Stimulated activated CD4-positive, alpha-beta T cell treated with anti-CD3 and anti-CD28 coated beads, Interleukin-4, amount 100 ng/mL, for 4 hours (primary cell): Measurements from ENCODE around the gene RNF149.
A peak's percentile ranks its signal among the peaks of the same experiment; 100 is the strongest.
"Not testable (repeated sequence)": the region's sequence is repeated elsewhere in the genome, so short reads cannot be mapped to it uniquely, and the experiment has no call there.

Experiments
- DNase-seq, 2 experiments: peaks; one replicate each; pipeline ENCODE4 v3.0.0-alpha.2; 2020

The RNF149 gene, protein sequence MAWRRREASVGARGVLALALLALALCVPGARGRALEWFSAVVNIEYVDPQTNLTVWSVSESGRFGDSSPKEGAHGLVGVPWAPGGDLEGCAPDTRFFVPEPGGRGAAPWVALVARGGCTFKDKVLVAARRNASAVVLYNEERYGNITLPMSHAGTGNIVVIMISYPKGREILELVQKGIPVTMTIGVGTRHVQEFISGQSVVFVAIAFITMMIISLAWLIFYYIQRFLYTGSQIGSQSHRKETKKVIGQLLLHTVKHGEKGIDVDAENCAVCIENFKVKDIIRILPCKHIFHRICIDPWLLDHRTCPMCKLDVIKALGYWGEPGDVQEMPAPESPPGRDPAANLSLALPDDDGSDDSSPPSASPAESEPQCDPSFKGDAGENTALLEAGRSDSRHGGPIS

DNA sequence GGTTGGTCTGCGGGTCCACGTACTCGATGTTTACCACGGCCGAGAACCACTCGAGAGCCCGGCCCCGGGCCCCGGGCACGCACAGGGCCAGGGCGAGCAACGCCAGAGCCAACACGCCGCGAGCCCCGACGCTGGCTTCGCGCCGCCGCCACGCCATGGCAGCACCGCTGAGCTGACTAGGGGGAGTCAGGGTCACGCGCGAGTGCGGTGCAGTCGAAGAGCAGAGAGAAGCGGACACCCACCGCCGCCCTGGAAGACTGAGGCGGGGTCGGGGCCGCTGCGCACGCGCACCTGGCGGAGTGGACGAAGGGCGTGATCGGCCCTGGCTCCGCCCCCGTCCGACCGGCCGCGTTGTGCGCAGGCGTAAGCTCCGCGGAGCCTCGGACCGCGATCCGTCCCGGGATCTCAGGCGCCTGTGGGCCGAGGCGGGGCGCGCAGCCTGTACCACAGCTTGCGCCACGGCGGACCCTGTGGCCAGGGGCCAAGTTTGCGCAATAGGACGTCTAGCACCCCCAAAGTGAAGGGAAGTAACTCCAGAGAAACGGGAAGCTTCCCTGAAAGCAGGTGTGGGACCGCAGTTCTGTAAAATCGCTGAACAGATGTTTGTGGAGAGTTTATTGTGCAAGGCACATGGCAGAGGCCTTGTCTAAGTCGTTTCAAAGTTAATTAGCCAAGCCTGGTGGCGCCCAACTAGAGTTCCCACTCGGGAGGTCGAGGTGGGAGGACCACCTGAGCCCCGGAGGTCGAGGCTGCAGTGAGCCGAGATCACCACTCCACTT is at the start of gene RNF149:
Gene RNF149 (minus strand): TSS at position 270 of the 779 bp plus-strand sequence. CDS start 113 bp downstream, at position 157.
- peak; percentile 88 to 93 for DNase-seq

DNA sequence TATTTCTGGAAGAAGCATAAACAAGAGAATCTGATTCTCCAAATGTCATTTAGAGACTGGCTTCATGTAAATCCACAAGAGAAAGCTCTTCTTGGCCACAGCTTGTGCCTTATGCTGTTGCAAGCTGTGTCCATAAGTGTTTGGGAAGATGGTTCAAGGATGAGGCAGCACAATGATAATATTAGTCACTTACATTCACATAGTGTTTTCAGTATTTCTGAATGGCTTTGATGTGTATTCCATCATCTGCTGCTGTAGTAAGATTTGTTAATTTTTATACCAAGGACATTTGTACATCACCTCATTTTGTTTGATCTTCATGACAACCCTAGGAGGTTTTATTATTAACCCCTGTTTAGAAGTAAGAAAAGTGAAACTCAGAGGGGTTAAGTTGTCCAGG is 48.9 kb upstream of the RNF149 start:
- DNase-seq: no peak

DNA sequence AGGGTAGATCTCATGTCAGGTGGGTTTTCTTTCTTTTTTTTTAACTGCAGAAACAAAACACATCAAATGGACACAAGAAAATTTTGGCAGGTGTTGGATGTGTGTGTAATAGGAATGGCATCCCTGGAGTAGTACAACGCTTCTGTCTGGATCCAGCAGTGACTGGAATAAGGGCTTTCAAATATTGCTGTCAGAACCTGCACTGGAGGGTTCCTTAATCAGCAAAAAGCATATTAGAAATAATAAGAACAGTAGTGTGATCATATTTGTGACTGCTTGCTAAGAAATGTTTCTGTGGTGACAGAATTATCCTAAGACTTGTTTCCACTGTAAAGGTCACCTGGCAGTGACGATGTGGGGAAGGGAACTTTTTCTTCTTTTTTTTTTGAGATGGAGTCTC is 48.0 kb upstream of the RNF149 start:
- DNase-seq: no peak

DNA sequence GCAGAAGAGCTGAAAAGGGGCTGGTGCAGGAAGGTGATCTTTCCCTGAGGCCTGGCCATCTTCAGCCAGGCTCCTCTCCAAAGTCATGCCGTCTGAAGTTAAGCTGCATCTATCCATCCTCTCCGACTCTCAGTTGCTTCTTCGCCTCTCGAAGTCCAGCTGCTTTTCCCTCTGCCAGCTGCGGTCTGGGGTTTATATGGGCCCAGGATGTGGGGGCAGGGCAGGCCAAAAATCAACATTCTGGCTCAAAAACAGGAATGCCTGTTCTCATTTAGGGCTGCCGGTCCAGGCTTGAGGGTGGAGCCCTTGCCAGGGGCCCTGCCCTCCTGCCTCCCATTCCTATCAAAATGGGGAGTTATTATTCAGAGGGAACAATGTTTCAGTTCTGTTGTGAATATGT is 47.6 kb upstream of the RNF149 start:
- DNase-seq: no peak

DNA sequence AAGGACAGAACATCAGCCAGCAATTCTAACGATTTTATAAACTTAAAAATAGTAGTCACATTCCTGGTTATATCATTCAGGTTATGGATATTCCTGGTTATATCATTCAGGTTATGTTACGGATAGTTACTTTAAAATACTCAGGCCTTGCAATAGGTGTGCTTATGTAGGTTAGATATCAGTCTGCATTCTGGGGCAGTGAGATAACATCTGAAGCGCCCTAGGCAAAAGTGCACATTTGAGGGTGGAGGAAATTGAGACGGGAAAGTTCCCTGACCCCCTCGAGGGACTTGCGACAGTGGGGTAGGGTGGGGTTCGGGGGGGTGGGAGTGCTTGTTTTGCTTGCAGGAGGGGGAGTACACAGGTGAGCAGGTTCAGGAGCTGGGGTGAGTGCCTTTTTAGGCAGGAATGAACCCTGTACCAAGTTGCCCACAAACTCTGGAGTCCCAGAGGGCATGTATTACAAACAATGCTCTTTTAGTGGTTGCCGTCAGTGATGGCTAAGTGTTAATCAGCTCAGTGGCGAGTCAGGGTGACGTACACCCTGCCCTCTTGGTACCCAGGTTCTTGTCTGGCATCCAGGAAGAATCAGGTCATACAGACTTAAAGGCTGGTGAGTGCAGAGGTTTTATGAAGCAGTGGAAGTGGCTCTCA is 47.0 kb upstream of the RNF149 start:
- no peak for DNase-seq

DNA sequence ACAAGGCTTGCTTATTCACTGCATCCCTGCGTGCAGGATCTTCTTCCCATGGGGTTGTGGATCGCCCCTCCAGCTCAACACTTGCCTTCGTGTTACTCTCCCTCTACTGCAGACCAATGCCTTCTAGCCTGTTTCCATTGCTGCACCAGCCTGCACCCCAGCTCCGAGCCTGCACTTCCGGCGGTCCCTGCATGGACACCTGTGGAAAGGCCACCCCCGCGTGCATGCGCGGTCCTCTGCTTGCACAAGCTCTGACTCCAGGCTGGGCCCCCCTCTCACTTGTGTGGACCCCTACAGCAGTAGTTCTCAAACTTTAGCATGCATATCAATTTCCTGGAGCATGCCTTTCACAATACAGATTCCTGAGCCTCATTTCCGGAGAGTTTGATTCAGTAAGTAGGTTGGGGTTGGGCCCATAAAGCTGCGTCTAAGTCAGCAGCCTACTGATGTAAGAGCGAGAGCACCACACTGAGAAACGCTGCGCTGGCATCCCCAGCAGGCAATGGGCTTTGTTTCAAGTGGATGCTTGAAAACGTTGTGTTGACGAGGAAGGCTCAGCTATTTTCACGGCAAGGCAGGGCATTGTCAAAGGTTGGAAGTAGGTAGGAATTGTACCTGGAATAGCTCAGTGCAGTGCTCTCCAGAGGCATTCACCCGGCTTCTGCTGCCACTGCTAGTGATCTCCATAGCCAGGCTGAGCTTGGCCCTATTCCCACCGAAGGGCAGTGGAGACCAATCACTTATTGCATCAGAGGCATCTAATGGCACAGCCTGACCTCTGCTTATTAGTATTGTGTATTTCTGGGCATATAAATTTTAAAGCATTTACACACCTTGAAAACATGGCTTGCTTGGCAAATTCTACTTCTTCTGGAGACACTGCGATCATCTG is 46.2 kb upstream of the RNF149 start:
- DNase-seq: no peak

DNA sequence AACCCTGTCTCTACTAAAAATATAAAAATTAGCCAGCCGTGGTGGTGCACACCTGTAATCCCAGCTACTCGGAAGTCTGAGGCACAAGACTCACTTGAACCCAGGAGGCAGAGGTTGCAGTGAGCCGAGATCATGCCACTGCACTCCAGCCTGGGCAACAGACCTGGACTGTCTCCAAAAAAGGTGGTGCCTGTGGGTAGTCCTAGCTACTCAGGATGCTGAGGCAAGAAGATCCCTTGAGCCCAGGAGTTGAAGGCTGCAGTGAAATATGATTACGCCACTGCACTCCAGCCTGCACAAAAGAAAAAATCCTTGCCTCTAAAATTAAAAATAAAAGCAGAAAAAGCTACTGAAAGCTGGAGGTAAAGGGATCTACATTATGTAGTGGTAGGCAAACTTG is 44.1 kb upstream of the RNF149 start:
- DNase-seq: not testable (repeated sequence)

DNA sequence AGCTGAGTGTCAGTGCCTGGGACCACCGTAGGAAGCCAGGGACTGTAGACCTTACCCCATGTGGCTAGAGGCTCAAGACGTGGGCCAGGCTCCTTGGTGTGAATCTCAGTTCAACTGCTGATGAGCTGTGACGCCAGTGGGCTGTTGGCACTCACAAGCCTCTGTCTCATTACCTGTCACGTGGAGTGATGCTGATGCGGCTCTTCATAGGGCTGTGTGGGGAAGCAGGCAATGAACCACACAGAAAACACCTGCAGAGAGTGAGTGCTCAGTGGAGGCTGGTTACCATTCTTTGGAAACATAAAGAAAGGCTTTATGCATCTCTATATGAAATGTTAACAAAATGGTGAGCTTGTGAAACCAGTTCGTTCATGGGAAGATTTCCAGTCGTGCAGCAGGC is 42.7 kb upstream of the RNF149 start:
- no peak for DNase-seq

DNA sequence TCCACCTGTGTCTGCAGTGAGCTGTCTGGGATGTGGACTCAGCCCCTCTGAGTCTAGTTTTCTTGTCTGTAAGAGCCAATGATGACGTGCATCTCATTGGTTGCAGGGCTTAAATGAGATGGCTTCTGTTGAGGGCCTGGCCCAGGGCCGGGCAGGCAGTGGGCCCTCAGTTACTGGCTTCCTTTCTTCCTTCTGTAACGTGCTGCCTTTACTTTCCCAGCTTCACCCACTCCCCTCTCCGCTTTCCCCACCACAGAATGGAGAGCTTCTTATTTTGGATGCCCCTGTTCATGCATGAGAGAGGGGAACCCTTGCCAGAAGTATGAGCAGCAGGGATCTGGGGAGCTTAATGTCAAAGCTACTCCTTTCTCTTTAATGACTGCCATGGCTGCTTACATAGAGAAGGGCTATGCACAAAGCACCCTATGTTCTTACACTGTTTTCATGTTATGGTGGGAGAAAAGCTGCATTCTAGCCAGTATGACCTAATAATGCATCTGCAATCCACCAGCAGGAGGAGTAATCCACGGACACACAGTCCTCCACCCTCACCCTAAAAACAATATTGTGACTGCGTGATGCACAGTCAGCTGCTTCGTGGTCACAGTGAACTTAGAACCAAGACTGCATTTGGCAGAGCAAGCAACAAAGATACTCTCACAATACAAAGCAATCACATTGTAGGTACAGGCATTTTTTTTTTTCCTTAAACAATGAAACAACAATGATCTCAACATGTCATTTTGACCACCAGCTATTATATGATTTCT is 41.6 kb upstream of the RNF149 start:
- DNase-seq: no peak

DNA sequence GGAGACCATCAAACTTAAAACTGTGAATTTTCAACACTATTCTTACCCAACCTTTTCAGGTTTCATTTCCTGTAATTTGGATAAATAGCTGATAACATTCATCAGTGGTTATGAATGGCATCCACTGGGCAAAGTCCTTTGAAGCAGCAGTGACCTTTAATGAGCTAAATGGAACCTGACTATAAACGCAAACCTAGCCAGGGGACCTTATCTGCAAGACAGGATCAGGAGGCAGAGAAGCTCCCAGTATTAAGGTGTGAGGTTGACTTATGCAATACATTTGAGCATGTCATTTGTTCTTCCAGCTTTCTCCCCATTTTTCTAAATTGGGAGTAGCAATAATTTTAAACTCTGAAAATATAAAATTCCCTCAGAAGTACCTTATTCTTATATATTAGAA is 40.4 kb upstream of the RNF149 start:
- no peak for DNase-seq

DNA sequence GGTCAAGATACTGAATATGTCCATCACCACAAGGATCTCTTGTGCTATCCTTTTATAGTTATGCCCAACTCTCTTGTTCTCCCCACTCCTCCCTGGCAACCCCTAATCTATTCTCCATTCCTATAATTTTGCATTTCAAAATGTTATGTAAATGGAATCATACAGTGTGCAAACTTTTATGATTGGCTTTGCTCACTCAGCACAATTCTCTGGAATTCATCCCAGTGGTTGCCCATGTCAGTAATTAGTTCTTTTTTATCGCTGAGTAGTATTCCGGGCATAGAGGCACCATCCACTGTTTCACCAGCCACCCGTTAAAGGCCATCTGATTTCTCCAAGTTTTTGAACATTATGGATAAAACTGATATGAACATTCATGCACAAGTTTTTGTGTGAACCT is 38.4 kb upstream of the RNF149 start:
- DNase-seq: no peak

DNA sequence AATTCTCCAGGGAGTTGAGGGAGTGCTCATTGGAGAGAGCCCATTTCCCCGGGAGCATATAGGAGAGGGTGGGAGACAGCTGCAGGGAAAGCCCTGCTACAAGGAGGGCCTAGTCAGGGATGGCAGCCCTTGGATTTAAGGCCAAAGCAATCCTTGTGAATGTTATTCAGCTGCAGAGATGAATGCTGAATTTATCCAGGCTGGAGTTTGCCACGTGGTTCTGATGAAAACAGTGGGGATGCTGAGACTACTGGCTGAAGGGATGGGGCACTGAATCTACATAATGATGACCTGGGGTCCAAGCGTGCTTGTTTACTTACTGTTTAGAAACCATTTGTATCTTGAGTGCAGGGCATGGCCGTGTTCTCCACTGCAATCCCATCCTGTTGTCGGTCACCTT is 35.6 kb upstream of the RNF149 start:
- DNase-seq: no peak

DNA sequence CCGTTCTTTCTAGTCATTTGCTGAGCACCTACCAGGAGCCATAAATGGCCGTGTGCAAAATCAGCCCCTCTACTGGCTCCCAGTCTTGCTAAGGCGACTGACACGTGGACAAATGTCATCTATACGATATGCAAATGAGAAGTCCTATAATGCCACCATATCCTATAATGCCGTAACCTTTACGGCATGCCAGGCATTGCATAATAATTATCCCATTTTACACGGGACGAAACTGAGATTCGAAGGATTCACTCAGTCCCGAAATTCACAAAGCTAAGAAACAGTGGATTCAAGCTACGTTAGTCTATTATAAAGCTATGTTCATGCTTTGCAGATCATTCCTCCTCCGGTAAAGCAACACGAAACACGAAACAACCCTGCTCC is 34.1 kb upstream of the RNF149 start:
- DNase-seq: no peak

DNA sequence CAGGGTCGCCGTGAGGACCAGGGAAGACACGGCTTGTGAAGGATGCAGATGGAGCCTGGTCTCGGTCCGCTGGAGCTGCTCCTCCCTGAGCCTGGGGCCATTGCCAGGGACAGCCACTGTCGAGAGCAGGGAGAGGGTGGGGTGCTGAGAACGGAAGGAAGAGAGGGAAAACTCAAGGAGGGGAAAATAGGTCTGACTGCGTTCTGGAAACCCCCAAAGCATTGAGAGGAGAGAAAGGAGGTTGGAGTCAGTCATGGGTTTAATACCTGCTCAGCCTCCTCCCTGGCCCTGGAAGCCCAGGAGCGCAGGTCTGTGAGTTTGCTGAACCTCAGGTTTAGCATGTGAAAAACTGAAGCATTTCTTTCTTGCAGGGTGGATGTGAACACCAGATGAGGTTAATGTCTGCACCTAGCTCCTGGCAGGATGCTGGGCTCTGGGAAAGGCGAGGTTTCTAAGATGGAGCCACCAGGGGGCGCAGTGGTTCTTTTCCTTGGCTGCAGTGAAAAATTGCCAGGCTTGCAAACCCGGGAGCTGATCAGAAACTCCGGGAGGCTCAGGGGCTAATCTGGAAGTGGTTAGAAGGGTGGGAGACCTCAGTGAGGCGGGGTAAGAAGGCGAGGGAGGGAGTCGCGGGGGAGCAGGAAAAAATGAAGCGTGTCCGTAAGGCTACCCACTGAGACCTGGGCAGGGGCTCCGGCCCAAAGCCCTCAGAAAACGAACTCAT is 33.6 kb upstream of the RNF149 start:
- peak; percentile 42 to 72 for DNase-seq

DNA sequence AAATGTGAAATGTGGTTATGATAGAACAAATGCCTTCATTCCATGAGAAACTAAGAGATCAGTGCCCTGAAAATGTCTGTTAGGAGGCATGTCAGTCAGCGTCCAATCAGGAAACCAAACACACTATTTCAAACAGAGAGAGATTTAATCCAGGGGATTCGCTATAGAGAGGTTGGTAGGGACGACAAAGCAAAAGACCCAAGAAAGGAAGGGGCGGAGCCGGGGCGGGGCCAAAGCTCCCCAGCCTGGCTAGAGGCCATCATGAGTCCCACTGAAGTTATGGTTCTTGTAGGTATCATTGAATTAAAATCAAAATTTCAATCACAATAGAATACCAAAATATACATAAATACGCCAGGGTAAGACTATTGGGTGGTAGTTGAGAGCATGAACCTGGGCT is 32.9 kb upstream of the RNF149 start:
- DNase-seq: peak in 1 of 2 experiments; percentile 24

DNA sequence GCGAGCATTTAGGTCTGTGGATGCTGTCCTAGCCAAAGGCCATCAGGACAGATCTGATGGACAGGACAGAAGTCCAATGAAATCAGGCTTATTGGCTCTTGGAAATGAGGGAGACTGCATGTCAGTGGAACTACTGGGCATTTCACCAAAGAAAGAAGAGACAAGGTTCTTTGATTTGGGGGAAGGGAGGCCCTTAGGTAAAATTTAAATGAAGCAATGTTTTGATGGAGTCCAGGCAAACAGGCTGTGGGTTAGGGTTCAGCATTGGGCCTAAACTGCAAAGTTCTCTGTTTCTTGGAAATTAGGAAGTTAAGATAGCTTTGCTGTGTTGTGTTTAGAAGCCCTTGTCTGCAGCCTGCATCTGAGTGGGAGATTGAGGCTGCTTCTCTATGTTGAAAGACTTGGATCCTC is 31.6 kb upstream of the RNF149 start:
- no peak for DNase-seq

DNA sequence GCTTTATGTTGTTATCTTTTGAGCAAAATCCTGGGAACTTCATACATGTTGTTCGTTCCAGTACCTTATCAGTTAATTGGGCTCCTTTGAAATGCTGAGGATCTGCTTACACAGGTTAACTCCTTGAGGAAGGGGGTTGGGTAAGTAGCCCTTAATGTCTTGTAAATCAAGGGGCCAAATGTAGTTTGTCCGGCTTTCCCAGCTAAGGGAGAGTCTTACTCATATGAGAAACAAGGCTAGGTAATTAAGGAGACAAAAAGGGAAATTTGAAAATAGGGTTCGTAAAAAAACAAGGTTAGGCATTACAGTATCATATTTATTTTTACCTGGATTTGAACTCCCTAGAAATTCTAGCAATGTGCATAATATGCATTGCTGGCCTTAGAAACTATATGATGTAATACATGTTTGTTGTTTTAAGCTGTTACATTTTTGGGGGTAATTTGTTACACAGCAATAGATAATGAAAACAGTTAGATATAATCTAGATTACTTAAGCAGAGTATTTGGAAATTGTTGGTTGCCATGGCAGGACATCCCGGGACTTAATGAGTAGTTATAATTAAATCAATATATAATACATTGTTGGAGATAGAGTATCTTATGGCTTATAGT is 30.9 kb upstream of the RNF149 start:
- DNase-seq: no peak

DNA sequence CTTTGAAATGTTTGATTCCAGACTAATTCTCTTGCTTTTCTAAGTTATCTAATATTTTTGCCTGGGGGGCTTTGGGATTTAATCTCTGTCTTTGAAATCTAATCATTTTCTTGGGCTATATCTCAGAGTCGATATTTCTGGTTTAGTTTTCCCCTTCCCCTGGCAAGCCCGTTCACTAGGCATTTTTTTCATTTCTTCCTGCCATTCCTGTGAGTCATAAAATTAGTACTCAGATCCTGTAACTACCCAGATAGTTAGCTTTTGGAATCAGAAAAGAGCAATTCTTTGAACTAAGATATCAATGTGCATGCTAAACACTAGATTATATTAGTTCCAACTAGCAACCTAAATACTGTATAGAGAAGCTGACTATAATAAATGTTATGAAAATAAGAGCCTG is 29.4 kb upstream of the RNF149 start:
- no peak for DNase-seq

DNA sequence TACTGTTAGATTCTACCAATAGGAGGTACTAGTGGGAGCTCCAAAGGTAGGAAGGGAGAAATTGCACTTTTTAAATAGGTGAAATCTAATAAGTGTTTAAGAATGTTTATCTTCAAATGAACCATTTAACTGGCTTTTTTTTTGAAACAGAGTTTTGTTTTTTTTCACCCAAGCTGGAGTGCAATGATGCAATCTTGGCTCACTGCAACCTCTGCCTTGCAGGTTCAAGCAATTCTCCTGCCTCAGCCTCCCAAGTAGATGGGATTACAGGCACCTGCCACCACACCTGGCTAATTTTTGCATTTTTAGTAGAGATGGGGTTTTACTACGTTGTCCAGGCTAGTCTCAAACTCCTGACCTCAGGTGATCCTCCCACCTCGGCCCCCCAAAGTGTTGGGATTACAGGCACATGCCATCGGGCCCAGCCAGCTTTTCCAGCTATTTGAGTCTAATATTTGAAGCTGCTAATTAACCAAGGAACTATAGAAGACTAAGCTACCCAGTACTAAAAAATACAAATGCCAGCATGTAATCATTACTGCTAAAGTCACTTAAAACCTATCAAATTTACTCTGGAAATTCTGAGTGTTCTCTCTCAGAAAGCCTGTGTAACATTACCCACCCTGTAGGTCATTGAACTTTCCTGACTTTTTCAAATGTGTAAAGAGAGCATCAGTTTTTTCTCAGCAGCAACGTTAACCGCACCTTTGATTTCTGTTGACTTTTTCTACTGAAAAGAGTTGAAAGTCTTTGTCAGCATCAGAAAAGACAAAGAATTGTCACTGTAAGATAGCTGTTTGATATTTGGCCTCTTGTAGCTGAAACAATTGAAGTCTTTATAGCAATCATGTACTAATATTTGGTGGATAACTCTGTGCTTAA is 24.6 kb upstream of the RNF149 start:
- DNase-seq: no peak

DNA sequence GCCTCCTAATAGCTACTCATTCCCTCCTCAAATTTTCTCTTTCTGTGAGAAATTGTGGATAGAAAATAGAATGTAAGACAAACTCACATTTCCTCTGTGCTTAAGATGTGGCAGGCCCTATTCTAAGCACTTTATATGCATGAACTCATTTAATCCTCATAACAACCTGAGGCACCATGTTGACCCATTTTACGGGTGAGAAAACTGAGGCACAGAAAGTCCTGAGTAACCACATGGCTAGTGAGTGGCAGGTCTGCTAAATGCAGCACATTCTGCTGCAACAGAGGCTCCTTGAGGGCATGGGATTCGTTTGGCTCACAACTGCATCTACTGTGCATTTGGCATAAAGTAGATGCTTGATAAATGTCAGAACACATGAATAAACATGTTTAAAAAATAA is 22.7 kb upstream of the RNF149 start:
- DNase-seq: no peak
